Effector CD4-positive, alpha-beta T cell (primary cell): ENCODE data around the gene NCOA1.
"Not testable (repeated sequence)": the region's sequence is repeated elsewhere in the genome, so short reads cannot be mapped to it uniquely, and the experiment has no call there.

ENCODE experiments used
- DNase-seq: peaks from one replicate; pipeline ENCODE4 v3.0.0-alpha.2; 2020

NCOA1 gene

DNA sequence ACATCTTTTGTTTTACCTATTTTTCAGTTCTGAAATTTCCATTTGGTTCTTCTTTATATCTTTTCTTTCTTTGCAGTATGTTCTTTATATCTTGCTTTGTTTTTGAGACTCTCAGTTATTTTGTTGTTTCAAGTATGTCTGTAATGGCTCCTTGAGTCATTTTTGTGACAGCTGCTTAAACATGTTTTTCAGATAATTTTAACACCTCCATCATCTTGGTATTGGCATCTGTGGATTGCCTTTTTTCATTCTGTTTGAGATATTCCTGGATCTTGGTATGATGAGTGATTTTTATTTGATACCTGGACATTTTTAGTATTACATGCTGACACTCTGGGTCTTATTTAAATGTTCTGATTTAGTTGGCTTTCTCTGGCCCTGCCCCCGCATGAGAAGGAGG, 89.5 kb downstream of the NCOA1 start:
- no peak for DNase-seq

DNA sequence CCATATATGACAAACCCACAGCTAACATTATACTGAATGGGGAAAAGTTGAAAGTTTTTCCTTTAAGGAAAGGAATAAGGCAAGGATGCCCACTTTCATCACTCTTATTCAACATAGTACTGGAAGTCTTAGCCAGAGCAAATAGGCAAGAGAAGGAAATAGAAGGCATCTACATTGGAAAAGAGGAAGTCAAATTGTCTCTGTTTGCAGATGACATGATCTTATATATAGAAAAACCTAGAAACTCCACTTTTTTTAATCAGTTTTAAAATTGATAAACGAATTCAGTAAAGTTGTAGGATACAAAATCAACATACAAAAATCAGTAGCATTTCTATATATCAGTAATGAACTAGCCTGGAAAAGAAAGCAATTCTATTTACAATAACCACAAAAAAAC, 90.9 kb downstream of the NCOA1 start:
- DNase-seq = not testable (repeated sequence)

DNA sequence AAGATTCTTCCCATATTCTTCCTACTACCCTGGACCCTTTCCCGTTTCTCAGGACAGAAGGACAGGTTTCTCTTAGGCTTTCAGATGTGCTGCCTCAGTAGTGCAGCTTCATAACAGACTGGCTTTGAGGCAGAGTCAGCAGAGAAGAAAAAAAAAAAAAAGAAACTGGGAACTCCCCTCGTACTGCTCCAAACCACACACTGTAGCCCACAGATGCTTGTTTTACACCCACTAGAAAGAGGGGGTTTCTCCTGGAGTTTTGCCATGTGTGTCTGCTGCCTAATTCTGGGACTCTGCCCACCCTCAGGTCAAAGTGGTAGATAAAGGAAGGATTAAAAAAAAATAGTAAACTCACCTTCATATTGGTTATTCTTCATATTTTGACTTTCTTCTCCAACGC, 95.9 kb downstream of the NCOA1 start:
- DNase-seq = no peak

DNA sequence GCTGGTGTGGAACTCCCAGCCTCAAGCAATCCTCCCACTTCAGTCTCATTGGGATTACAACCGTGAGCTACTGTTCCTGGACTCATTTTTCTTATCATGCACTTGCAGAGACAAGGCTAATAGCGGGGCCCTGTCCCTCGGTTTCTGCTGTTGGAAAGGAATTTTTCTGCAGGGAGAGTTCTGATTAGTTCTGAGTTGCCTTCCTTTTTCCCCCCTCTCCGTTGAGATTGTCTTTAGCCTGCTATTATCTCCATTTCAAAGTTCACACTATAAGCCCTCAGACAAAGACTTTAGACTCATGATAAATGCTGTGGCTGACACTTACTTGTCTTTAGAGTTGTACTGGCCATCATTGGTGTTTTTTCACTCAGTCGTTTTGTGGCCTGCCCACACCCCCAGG, 97.2 kb downstream of the NCOA1 start:
- no peak for DNase-seq

DNA sequence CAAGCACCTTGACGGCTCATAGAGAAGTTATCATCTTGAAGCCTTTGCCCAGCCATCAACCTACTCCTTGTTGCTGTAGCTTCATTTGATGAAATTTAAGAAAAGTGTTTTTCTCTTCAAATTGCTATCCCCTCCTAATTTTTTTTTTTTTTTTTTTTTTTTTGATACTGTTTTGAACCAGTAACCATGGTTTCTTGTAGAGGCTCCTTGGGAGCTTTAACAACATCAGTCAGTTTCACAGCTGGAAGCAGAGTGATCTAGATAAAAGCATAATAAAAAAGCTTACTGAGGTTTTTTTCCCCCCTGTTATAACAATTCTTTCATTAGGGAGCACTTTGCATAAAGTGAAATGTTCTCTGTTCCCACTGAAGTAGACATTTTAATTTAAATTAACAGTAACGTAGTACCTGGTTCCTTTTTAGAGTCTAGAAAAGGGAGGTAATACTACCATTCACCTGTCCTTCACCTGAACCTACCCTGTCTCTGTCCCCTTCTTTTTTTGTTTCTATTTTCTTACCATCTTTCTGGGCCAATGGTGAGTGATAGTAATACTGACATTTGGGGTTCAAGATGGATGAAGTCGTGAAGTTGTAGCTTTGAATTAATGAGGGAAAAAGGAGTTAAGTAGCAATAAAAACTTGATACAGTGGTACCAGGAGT, 101.5 kb downstream of the NCOA1 start:
- no peak for DNase-seq

DNA sequence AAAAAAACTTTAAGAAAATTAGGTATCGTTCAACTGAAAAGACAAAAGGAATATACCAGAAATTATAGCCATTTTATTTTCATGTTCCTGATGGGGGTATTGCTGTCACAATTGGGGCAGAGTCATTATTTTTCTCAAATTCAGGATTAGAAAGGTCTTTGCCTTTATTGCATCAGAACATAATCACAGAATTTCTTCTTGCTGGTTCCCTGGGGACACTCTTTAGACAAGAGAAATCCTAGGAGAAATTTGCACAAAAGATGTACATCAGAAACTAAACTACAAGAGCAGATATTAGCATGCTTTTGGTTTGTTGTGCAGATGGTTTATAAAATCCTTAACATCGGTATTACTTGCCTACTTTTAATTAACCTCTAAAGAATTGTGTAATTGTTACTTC, 103.2 kb downstream of the NCOA1 start:
- no peak for DNase-seq

DNA sequence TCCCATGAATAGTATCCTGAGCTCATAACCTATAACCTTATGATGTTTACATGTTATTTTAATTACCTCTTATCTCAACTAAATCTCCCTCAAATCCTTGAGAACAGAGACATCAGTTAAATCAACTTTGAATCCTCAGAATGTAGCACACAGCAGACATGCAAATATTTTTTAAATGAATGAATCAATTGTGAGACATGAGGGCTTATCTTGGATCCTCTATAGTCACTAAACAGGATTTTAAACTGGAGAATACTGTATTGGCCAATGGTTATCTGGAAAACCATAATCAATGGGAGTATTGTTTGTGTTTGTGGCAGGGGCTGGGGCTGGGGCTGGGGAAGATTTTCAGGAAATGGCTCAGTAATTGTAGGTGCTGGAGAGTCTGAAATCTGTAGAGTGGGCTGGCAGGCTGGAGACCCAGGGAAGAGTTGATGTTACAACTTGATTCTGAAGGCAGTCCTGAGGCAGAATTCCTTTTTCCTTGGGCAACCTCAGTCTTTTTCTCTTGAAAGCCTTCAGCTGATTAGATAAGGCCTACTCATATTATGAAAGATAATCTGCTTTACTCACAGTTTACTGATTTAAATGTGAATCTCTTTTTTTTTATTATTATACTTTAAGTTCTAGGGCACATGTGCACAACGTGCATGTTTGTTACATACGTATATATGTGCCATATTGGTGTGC, 106.3 kb downstream of the NCOA1 start:
- DNase-seq = no peak

DNA sequence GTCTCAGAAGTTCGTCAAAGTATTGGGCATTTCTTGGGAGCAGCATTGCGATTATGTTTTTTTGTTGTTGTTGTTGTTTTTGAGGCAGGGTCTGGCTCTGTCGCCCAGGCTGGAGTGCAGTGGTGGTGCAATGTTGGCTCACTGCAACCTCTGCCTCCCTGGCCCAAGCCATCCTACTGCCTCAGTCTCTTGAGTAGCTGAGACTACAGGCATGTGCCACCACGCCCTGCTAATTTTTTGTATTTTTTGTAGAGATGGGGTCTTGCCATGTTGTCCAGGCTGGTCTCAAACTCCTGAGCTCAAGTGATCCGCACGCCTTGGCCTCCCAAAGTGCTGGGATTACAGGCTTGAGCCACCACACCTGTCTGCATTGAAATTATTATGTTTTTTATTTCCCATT, 109.1 kb downstream of the NCOA1 start:
- DNase-seq = not testable (repeated sequence)

DNA sequence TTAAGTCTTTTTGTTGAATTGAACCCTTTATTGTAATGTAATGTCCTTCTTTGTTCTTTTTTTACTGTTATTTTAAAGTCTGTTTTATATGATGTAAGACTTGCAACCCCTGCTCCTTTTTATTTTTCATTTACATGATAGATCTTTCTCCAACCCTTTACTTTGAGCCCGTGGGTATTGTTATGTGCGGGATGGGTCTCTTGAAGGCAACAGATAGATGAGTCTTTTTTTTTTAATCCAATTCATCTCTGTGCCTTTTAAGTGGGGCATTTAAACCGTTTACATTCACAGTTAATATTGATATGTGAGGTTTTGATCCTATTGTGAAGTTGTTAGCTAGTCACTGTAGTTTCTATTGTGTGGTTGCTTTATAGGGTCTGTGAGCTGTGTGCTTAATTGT, 120.6 kb downstream of the NCOA1 start:
- DNase-seq = no peak

DNA sequence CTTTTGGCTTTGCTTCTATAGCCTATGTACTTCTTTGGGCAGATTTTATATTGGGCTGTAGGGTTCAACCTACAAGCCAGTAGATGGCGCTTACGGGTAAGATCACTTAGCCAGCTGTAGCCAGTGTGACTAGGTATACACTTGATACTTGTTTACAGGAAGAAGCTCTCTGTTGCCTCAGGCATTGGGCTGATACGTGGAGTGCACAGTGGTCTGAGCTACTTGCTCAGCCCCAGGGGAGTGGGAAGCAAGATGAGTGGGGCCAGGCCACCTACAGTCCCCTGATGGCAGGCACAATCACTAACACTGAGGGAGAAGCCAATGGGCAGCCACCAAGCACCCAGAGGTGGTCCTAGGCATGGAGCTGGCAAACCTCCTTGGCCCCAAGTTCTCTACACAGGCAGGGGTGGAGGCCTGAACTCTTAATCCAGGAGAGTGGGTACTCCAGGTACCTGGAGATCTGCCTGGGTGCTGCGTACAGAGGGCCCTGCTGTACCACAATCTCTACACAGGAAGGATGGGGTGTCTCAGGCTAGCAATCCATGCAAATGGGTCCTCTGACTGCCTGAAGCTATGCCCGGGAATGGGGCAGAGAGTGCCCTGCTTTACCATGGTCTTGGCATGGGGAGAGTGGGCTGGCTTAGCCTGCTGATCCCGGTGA, 122.2 kb downstream of the NCOA1 start:
- DNase-seq = no peak

DNA sequence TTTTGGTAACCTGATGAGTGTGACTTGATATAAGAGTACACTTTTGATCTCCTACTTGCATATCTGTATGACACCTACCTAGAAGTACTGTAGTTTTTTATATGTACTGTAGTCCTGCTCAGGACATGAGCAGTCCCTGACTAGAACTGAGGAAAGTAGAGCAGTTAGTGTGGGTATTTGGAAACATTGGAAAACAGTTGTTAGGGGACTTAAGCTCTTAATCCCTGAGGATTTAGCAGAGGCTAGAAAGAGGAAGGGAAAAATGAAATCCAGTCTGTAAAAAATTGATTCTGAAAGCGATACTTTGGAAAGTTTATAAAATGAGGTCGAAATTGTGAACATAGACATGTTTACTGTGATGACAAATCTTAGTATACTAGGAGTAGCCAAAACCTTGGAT, 125.6 kb downstream of the NCOA1 start:
- DNase-seq = no peak

DNA sequence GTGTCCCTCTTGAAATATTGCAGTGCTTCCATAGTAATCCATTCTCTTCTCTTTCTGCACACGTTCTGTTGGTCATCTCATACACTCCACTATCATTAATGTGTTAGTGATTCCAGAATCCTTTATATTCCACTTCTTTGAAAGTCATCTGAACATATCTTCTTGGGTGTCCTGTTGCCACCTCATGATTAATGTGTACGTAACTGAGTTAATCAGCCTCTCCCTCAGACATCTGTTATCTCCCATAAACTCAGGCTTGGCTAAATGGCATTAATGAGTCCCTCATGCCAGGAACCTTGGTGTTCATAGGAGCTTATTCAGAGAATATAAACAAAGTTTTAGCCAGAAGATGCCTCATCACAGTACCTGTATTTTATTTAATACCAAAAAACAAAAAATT, 126.4 kb downstream of the NCOA1 start:
- DNase-seq = no peak

DNA sequence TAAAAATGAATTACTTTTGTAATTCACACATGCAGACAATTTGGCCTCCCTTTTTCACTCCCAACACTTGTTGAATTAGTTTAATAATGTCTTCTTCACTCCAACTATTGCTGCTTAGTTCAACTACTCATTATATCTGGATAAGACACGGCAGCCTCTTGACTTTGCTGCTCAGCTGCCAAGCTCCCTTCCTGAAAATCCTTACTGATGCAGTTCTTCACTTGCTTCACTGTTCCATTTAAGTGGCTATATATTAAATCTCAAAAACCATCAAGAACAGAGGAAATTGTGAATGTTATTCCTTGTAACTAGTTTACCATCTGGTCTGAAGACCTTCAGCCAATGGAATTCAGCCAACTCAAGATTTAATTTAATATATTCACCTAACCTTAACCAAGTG, 127.1 kb downstream of the NCOA1 start:
- DNase-seq = no peak

DNA sequence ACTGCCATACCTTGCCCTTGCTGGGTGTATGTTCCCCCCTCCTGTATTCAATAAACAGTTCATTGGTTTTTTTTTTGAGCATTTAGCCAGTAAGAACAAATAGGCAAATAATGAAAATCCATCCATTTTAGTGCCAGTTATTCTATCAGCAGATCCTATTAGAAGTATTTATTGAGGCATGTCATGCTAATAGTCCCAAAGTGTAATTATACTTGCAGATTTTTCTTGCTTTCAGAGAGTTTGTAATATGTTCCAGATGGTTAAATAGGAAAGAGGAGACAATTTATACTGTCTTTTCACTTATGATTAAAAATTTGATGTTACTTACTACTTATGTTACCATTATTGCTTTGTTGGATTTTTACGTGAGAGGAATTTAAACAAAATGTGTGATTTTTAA, 127.6 kb downstream of the NCOA1 start:
- DNase-seq = no peak

DNA sequence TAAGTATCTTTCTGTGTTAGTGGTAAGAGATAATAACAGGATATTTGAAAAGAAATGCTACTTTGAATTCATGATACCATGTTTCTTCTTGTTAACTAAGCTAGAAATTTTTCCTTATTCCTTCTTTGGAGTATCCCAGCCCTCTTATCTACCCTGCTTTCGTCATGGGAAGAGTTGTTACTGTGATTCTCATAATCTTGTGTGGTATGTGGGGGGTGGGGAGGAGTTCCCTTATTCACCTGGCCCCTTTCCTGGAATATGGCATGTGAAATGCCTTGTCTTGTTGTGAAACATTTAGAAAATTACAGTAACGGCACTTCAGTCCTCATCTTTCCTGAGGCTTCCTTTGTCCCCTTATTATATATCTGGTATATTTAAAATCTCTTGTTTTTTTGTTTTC, 129.9 kb downstream of the NCOA1 start:
- no peak for DNase-seq

DNA sequence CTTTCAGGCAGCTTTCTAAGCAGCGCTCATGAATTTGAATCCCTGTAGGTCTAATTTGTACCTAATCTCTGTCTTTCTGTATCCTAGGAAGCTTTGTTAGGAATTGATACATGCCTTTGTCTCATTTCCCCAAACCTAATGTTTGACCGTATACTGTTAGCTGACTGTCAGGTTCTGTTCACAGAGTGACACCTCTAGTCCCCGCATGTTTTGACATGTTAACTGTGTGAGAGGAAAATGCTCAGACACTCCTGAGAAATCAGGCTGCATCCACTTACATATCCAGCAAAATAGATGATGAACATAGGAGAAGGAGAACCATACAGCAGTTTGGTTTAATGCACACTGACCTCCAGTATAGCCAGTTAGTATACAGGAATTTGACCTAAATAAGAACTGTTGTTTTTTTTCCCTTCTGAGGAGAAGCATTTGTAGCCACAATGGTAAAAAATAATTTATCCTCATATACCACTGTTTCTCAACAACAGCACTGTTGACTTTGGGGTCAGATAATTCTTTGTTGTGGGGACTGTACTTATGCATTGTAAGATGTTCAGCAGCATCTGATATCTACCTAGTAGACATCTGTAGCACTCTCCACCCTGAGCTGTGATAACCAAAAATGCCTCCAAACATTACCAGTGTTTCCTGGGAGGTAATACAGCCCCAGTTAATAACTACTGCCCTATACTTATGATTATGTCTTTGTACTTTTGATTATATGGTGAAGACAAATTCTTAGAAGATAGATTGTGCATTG, 130.9 kb downstream of the NCOA1 start:
- DNase-seq = no peak

DNA sequence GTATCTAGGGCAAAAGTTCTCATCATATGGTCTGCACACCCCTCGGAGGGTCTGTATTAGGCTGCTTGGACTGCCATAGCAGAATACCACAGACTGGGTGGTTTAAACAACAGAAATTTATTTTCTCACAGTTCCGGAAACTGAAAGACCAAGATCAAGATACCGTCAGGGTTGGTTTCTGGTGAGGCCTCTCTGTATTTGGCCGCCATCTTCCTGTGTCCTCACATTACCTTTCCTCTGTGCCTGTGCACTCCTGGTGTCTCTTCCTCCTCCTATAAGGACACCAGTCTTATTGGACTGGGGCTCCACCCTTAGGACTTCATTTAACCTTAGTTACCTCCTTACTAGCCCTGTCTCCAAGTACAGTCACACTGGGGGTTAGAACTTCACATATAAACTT, 132.5 kb downstream of the NCOA1 start:
- no peak for DNase-seq

DNA sequence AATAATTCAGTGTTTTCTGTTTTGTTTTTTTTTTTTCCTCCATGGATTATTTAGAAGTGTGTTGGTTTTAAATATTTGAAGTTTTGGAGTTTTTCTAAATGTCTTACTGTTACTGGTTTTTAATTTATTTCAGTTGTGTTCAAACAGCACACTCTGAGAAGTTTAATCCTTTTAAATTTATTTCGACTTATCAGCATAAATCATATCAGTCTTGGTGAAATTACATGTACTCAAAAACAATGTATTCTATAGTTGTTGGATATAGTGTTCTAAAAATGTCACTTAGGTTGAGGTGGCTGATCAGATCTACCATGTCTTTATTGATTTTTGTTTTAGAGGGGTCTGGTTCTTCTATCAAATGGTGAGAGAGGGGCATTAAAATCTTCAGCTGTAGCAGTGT, 134.7 kb downstream of the NCOA1 start:
- DNase-seq = no peak

DNA sequence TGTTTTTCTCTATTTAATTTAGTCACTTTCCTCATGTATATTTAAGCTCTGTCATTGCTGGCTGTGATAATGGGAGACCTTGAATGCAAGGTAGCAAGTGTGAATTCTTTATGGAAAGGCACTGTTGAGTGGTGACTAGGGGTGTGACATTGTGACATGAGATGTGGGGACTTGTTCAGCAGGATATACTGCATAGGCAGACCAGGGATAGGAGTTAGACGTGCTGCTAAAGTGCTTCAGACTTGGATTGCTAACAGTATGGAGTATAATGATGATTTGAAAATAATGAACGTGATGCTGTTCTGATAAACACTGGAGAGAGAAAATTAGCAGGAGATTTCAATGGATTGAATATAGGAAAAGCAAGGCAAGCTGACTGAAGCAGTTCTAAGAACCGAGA, 135.1 kb downstream of the NCOA1 start:
- DNase-seq = no peak

DNA sequence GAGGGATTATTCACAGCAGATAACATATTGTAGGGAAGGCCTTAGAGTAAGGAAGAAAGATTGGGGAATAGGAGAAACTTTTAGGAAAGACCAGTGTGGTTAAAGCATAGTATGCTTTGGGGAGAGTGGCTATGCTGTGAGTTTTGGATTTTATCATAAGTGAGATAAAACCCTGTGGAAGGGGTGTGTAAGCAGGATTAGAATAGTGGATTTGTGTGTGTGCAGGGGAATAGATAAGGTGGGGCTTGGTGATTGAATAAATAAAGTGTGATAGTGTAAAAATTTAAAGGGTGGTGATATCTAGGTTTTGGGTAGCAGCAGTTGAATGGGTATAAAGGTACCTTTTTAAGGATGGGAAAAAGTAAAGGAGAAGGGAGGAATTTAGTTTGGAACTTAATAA, 137.7 kb downstream of the NCOA1 start:
- DNase-seq = no peak

DNA sequence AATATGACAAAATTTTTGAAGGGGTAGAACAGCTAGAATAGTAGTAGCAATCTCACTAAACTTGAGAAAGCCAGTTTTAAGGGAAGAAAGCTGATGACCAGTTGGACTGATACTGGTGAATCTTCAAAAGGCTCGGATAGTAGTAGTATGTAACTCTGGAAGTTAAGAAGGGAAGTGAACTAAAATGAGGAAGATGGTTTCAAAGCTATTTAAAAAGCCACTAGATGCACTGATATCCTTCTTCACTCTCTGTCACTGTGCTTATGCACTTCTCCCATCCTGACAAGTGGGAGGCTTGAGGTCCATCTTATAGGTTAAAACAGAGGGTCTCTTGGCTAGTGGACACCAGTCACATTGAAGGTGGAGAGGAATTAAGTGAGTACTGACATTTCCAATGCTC, 141.1 kb downstream of the NCOA1 start:
- DNase-seq = no peak

DNA sequence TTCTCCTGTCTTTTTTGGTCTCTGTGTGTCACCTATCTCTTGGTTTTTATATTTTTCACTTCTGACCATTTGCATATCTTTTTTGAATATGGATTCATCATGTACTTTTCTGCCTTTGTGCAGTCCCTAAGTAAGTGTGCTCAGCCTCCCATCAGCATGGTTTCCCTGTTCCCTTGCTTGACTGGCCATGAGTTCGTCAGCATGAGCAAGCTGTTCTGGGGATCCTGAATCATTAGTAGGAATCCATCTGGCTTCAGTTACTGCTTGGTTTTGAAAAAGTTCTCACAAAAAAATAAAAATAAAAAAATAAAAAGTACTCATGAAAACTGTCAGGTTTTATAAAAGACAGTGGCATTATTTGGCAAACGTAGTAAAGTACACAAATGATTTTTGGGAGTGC, 144.1 kb downstream of the NCOA1 start:
- no peak for DNase-seq

DNA sequence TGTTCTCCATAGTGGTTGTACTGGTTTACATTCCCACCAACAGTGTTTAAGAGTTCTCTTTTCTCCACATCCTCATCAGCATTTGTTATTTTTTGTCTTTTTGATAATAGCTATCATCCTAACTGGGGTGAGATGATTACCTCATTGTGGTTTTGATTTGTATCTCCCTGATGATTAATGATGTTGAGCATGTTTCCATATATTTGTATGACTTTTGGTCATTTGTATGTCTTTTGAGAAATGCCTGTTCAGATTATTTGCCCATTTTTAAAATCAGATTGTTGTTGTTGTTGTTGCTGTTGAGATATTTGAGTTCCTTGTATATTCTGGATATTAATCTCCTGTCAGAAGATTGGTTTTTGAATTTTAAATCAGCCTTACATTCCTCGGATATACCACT, 147.5 kb downstream of the NCOA1 start:
- DNase-seq = no peak

DNA sequence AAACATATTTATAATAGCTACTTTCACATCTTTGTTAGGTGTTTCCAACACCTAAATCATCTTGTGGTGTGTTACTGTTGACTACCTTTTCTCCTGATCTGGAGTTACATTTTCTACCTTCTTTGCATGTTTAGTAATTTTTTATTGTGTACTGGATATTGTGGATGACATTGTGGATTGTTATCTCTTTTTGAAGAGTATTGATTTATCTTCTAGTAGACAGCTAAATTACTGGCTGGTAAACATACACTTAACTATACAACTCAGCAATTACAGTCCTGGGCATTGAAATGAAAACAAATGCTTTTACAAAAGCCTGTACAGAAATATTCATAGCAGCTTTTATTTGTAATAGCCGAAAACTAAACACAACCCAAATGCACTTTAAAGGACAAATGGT, 151.3 kb downstream of the NCOA1 start:
- no peak for DNase-seq
